ENCODE results near the gene ASXL1. TPM values are rescaled to one million over a fixed set of nuclear protein-coding genes. Genes with fewer than 3 reads are reported as not detected.

The ASXL1 gene
- total RNA-seq, 2 donors from 2014 or later, result 88.9 to 98.6 TPM

- Histone ChIP-seq H3K9ac (ENCODE audit: extremely low read depth, low read length, poor library complexity, severe bottlenecking) (no peak overlapping the region), H3K27ac (ENCODE audit: low read depth, low read length) (no peak overlapping the region)
- H3K27ac Mint-ChIP-seq, result no peak overlapping the region
These were observed 24.7 kb upstream of the ASXL1 start for GRCh38 chr20:32333181-32333987.

GRCh38 chr20:32333988-32334885 lies 23.9 kb upstream of the ASXL1 start:
- Mint-ChIP-seq H3K4me3 (no peak overlapping the region), H3K36me3 (ENCODE audit: low read depth) (peaks cover 53% of the 10 kb centered on the region), H3K27me3 (ENCODE audit: insufficient read depth) (no peaks in the 10 kb centered on the region), H3K9me3 (no peaks in the 10 kb centered on the region), H3K4me1 (peaks cover 4% of the 10 kb centered on the region), H3K27ac (no peak overlapping the region)
- no peak overlapping the region for H3K4me3 ChIP-seq (ENCODE audit: low read length)
- H3K4me1 ChIP-seq (ENCODE audit: control insufficient read depth, insufficient read depth, low read length), result peaks cover 4% of the 10 kb centered on the region
- DNase-seq, result no peak
- H3K27me3 ChIP-seq (ENCODE audit: control insufficient read depth, insufficient read depth, low read length, poor library complexity, severe bottlenecking), result no peaks in the 10 kb centered on the region
- no peak overlapping the region for H3K27ac ChIP-seq (ENCODE audit: low read depth, low read length)
- 93 to 100% methylated on average over 7 to 12 of the region's 13 CpGs for WGBS, 2 experiments (ENCODE audit: insufficient coverage in 1 of 2, insufficient read length in 1 of 2)
- peaks cover 50% of the 10 kb centered on the region for H3K36me3 ChIP-seq (ENCODE audit: control insufficient read depth, insufficient read depth, low read length)
- H3K9ac ChIP-seq (ENCODE audit: extremely low read depth, low read length, poor library complexity, severe bottlenecking), result no peak overlapping the region
- TF ChIP-seq CTCF (conservative IDR thresholded peaks at IDR 0.05), result no peak
- H3K9me3 ChIP-seq (ENCODE audit: control insufficient read depth, low read length), result no peaks in the 10 kb centered on the region

More at GRCh38 chr20:32333181-32333987, 24.7 kb upstream of the ASXL1 start:
- no peaks in the 10 kb centered on the region for H3K27me3 ChIP-seq (ENCODE audit: control insufficient read depth, insufficient read depth, low read length, poor library complexity, severe bottlenecking)
- no peaks in the 10 kb centered on the region for H3K4me1 ChIP-seq (ENCODE audit: control insufficient read depth, insufficient read depth, low read length)
- H3K9me3 Mint-ChIP-seq, result no peaks in the 10 kb centered on the region
- 94 to 96% methylated on average over 6 to 12 of the region's 12 CpGs for WGBS, 2 experiments (ENCODE audit: insufficient coverage in 1 of 2, insufficient read length in 1 of 2)
- peaks cover 57% of the 10 kb centered on the region for H3K36me3 Mint-ChIP-seq (ENCODE audit: low read depth)
- H3K4me3 ChIP-seq (ENCODE audit: low read length), result no peak overlapping the region
- no peaks in the 10 kb centered on the region for H3K4me1 Mint-ChIP-seq
- DNase-seq, result no peak
- no peak for TF ChIP-seq CTCF (conservative IDR thresholded peaks at IDR 0.05)
- no peaks in the 10 kb centered on the region for H3K27me3 Mint-ChIP-seq (ENCODE audit: insufficient read depth)
- H3K36me3 ChIP-seq (ENCODE audit: control insufficient read depth, insufficient read depth, low read length), result peaks cover 50% of the 10 kb centered on the region
- no peaks in the 10 kb centered on the region for H3K9me3 ChIP-seq (ENCODE audit: control insufficient read depth, low read length)
- H3K4me3 Mint-ChIP-seq, result no peak overlapping the region

- H3K4me3 Mint-ChIP-seq, result no peak overlapping the region
- Histone ChIP-seq H3K9ac (ENCODE audit: extremely low read depth, low read length, poor library complexity, severe bottlenecking) (no peak overlapping the region), H3K4me1 (ENCODE audit: control insufficient read depth, insufficient read depth, low read length) (peaks cover 5% of the 10 kb centered on the region), H3K4me3 (ENCODE audit: low read length) (no peak overlapping the region), H3K36me3 (ENCODE audit: control insufficient read depth, insufficient read depth, low read length) (peaks cover 27% of the 10 kb centered on the region), H3K27ac (ENCODE audit: low read depth, low read length) (no peak overlapping the region), H3K9me3 (ENCODE audit: control insufficient read depth, low read length) (no peaks in the 10 kb centered on the region), H3K27me3 (ENCODE audit: control insufficient read depth, insufficient read depth, low read length, poor library complexity, severe bottlenecking) (no peaks in the 10 kb centered on the region)
- 72 to 75% methylated on average over 3 to 5 of the region's 5 CpGs for WGBS, 2 experiments (ENCODE audit: insufficient coverage in 1 of 2, insufficient read length in 1 of 2)
- DNase-seq, result no peak
- H3K27me3 Mint-ChIP-seq (ENCODE audit: insufficient read depth), result no peaks in the 10 kb centered on the region
- H3K4me1 Mint-ChIP-seq, result peaks cover 4% of the 10 kb centered on the region
- H3K9me3 Mint-ChIP-seq, result no peaks in the 10 kb centered on the region
- H3K27ac Mint-ChIP-seq, result peak overlapping the region; percentile 13
- peaks cover 31% of the 10 kb centered on the region for H3K36me3 Mint-ChIP-seq (ENCODE audit: low read depth)
- TF ChIP-seq CTCF (conservative IDR thresholded peaks at IDR 0.05), result peak; percentile 78
These were observed 21.2 kb upstream of the ASXL1 start for GRCh38 chr20:32336918-32337347.

Data from endodermal cell (in vitro differentiated cells).